Endothelial cell of umbilical vein (primary cell): Measurements from ENCODE around the gene TBC1D14. TPM values are rescaled to one million over a fixed set of nuclear protein-coding genes. Genes with fewer than 3 reads are reported as not detected.

Source experiments
- BruUV-seq: library from RNA; stranded (reverse); fragments of 400-500 nt; replicated peaks from 2 replicates; lab custom pipeline; 2021; lab: Mats Ljungman, UMichigan
- CTCF ChIA-PET: fragments of 300-600, 350-600 bp; sonication (Branson Sonifier 250); formaldehyde crosslinking; loops from one replicate; lab custom pipeline; 2021; ENCODE audit warnings: antibody characterized with exemption, inconsistent platforms; lab: Charles Lee
- POLR2A ChIA-PET: fragments of 300-600, 350-600 bp; sonication (Branson Sonifier 250); formaldehyde crosslinking; loops from one replicate; lab custom pipeline; 2021; ENCODE audit warnings: antibody characterized with exemption, inconsistent platforms; lab: Charles Lee
- DNase-seq: peaks from one replicate; pipeline ENCODE4 v3.0.0-alpha.2; 2011; ENCODE audit warnings: low read depth, low spot score
- FAIRE-seq: peaks from 2 replicates; lab custom pipeline; 2011; peaks lifted over from hg19 to GRCh38; lab: Jason Lieb, UNC
- H2AFZ ChIP-seq: 2 replicates; pipeline ENCODE4 v1.6.0; 2012; ENCODE audit warnings: low read depth, low read length, control low read depth, inconsistent platforms
- H3K27ac ChIP-seq: 2 replicates; pipeline ENCODE4 v1.5.1; 2011; ENCODE audit warnings: low read depth, mild to moderate bottlenecking, control low read depth, low read length, moderate library complexity; ENCODE audit not compliant: insufficient read depth
- H3K27me3 ChIP-seq, 2 experiments: 2 replicates each; pipeline versions ENCODE4 v1.6.0 to v1.6.1; 2011; ENCODE audit warnings: low read length in 2 of 2, mixed read lengths in 1 of 2; ENCODE audit not compliant: control insufficient read depth in 2 of 2, insufficient read depth in 2 of 2
- H3K36me3 ChIP-seq, 2 experiments: 2 replicates in 1 of 2; 3 replicates in 1 of 2; pipeline ENCODE4 v1.5.1; 2011; ENCODE audit warnings: low read length in 2 of 2, mild to moderate bottlenecking in 1 of 2, moderate library complexity in 1 of 2; ENCODE audit not compliant: control insufficient read depth in 2 of 2, insufficient read depth in 2 of 2; ENCODE audit errors: extremely low read depth in 1 of 2
- H3K4me1 ChIP-seq: 3 replicates; pipeline ENCODE4 v1.5.1; 2011; ENCODE audit warnings: mild to moderate bottlenecking, low read length; ENCODE audit not compliant: control insufficient read depth, insufficient read depth; ENCODE audit errors: extremely low read depth
- H3K4me2 ChIP-seq: 2 replicates; pipeline ENCODE4 v1.6.1; 2011; ENCODE audit warnings: low read length, control low read depth, mixed read lengths; ENCODE audit not compliant: insufficient read depth
- H3K4me3 ChIP-seq, 3 experiments: fragments of 200-600 bp in 1 of 3; sonication (generic), shearing (Covaris generic) in 1 of 3; replicated peaks in 1 of 3; 2 replicates each; pipeline ENCODE4 v1.5.1; 2011 to 2016; ENCODE audit warnings: control low read depth in 3 of 3, low read length in 3 of 3, mild to moderate bottlenecking in 2 of 3, inconsistent platforms in 1 of 3, low read depth in 1 of 3, moderate library complexity in 1 of 3; ENCODE audit not compliant: insufficient read depth in 1 of 3
- H3K79me2 ChIP-seq: 2 replicates; pipeline ENCODE4 v1.6.0; 2012; ENCODE audit warnings: low read length, inconsistent platforms; ENCODE audit not compliant: control insufficient read depth, insufficient read depth
- H3K9ac ChIP-seq: replicated peaks from 2 replicates; pipeline ENCODE3; 2011; ENCODE audit warnings: low read length, control low read depth; ENCODE audit not compliant: insufficient read depth; ENCODE audit errors: extremely low read depth
- H3K9me1 ChIP-seq: replicated peaks from 3 replicates; pipeline ENCODE4 v1.6.0; 2011; ENCODE audit warnings: mild to moderate bottlenecking, low read length; ENCODE audit not compliant: control insufficient read depth, insufficient read depth; ENCODE audit errors: extremely low read depth
- H3K9me3 ChIP-seq: replicated peaks from 2 replicates; pipeline ENCODE4 v1.5.1; 2012; ENCODE audit warnings: low read length, inconsistent platforms; ENCODE audit not compliant: control insufficient read depth, insufficient read depth
- H4K20me1 ChIP-seq: replicated peaks from 2 replicates; pipeline ENCODE3; 2011; ENCODE audit warnings: mild to moderate bottlenecking, low read length; ENCODE audit not compliant: control insufficient read depth, insufficient read depth; ENCODE audit errors: extremely low read depth
- EZH2 ChIP-seq: IDR thresholded peaks from 2 replicates; pipeline ENCODE4 v1.6.1; 2012; ENCODE audit warnings: borderline replicate concordance, low read depth, mild to moderate bottlenecking, moderate library complexity, low read length, inconsistent platforms; ENCODE audit not compliant: severe bottlenecking
- FOS ChIP-seq: IDR thresholded peaks from 2 replicates; pipeline ENCODE4 v1.6.1; 2011; ENCODE audit warnings: mild to moderate bottlenecking, low read length, moderate library complexity, borderline replicate concordance; ENCODE audit not compliant: insufficient read depth
- GATA2 ChIP-seq: IDR thresholded peaks from 2 replicates; pipeline ENCODE4 v1.7.0; 2011; ENCODE audit warnings: low read depth, mild to moderate bottlenecking, moderate library complexity, mixed read lengths, low read length; ENCODE audit not compliant: insufficient read length, insufficient read depth
- JUN ChIP-seq: IDR thresholded peaks from 2 replicates; pipeline ENCODE4 v1.6.1; 2011; ENCODE audit warnings: borderline replicate concordance, low read depth; ENCODE audit not compliant: insufficient read length, insufficient read depth
- MYC ChIP-seq: IDR thresholded peaks from one replicate; pipeline ENCODE4 v1.6.1; 2011; ENCODE audit warnings: mild to moderate bottlenecking, low read depth, low read length
- POLR2A ChIP-seq: IDR thresholded peaks from 2 replicates; pipeline ENCODE4 v1.6.1; 2012; ENCODE audit warnings: low read depth, mild to moderate bottlenecking, control low read depth, low read length
- POLR2AphosphoS5 ChIP-seq: IDR thresholded peaks from 2 replicates; pipeline ENCODE4 v1.6.1; 2012; ENCODE audit warnings: low read depth, mild to moderate bottlenecking, control low read depth, low read length, moderate library complexity; ENCODE audit not compliant: insufficient read depth
- dilution Hi-C: fragments of 300-500 bp; cut with MboI; formaldehyde crosslinking; loops from one replicate; pipeline ENCODE4 v1.15.0; 2019; ENCODE audit warnings: low sequenced_read_pairs; ENCODE audit not compliant: extremely low pct_ligation_motif_present
- intact Hi-C: fragments of 100-400 bp; cut with micrococcal nuclease; formaldehyde crosslinking; loops from one replicate; pipeline ENCODE4 v1.10.0; 2022
- polyA plus RNA-seq, 4 experiments: library from polyadenylated mRNA; depleted of rRNA in 3 of 4; stranded (reverse) in 3 of 4; unstranded in 1 of 4; fragments of >200 nt; gene quantifications; 2 replicates each; pipeline versions ENCODE4 v1.2.1 to v1.2.3, GENCODE V29; 2011 to 2012; ENCODE audit warnings: missing spikeins in 1 of 4
- total RNA-seq: library from RNA; stranded (reverse); gene quantifications from 2 replicates; pipeline ENCODE4 v1.2.3, GENCODE V29; 2021
- TF ChIP-seq, protein P1 (sequence below), 2 donors: IDR thresholded peaks; 1 replicate in 1 of 2; 2 replicates in 1 of 2; pipeline ENCODE4 v1.5.1; 2011; ENCODE audit warnings: low read length in 2 of 2, mild to moderate bottlenecking in 2 of 2, moderate library complexity in 2 of 2, control low read depth in 1 of 2, inconsistent platforms in 1 of 2, low read depth in 1 of 2; ENCODE audit not compliant: insufficient read depth in 1 of 2; ENCODE audit errors: extremely low read depth in 1 of 2
- TF ChIP-seq, protein P2 (sequence below): IDR thresholded peaks from 2 replicates; pipeline ENCODE4 v1.6.1; 2011; ENCODE audit not compliant: insufficient read depth, insufficient read length

Gene TBC1D14
- total and polyA plus RNA-seq, 2 donors (not counting 3 experiments of a cell fraction or from before 2014, with no cell fraction given): 23.7 to 24.8 TPM

DNA sequence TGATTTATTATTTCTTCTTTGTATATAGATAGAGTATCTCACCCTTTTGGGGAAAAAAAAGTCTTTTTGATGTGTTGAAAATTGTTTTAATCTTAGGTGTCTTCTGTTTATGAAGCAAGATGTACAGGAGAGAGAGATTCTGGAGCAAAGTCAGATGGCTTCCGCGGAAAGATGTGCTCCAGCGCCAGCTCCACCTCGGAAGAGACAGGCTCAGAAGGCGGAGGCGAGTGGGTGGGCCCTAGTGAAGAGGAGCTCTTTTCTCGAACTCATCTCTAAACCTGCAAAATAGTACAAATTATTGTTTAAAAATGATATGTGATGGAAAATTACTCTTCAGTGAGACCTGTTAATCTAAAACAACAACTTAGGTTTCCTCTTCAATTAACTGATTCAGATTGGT, 28.9 kb upstream of the TBC1D14 start:
- no peak overlapping the region for H3K9ac ChIP-seq
- H3K4me2 ChIP-seq: no peak overlapping the region
- ChIA-PET POLR2A (no interaction called here), CTCF (no interaction called here)
- TF ChIP-seq GATA2 (no peak), POLR2A (no peak), EZH2 (no peak), FOS (no peak), POLR2AphosphoS5 (no peak), JUN (no peak), MYC (no peak)
- TF ChIP-seq, protein P1, sequence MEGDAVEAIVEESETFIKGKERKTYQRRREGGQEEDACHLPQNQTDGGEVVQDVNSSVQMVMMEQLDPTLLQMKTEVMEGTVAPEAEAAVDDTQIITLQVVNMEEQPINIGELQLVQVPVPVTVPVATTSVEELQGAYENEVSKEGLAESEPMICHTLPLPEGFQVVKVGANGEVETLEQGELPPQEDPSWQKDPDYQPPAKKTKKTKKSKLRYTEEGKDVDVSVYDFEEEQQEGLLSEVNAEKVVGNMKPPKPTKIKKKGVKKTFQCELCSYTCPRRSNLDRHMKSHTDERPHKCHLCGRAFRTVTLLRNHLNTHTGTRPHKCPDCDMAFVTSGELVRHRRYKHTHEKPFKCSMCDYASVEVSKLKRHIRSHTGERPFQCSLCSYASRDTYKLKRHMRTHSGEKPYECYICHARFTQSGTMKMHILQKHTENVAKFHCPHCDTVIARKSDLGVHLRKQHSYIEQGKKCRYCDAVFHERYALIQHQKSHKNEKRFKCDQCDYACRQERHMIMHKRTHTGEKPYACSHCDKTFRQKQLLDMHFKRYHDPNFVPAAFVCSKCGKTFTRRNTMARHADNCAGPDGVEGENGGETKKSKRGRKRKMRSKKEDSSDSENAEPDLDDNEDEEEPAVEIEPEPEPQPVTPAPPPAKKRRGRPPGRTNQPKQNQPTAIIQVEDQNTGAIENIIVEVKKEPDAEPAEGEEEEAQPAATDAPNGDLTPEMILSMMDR (IDR thresholded peaks at IDR 0.05; ENCODE audit: extremely low read depth in 1 of 2, insufficient read depth in 1 of 2, low read depth in 1 of 2, low read length in 2 of 2): no peak
- TF ChIP-seq, protein P2, sequence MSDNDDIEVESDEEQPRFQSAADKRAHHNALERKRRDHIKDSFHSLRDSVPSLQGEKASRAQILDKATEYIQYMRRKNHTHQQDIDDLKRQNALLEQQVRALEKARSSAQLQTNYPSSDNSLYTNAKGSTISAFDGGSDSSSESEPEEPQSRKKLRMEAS: no peak
- no peaks in the 10 kb centered on the region for H4K20me1 ChIP-seq
- intact Hi-C loops: no loop called here
- H3K4me1 ChIP-seq: no peaks in the 10 kb centered on the region
- H3K36me3 ChIP-seq: peaks cover 5 to 29% of the 10 kb centered on the region in 2 experiments
- no peaks in the 10 kb centered on the region for H3K9me3 ChIP-seq
- H2AFZ ChIP-seq: no peak overlapping the region
- H3K9me1 ChIP-seq: no peaks in the 10 kb centered on the region
- H3K27me3 ChIP-seq: no peaks in the 10 kb centered on the region
- no peak overlapping the region for H3K4me3 ChIP-seq
- dilution Hi-C loops: no loop called here
- H3K27ac ChIP-seq: no peak overlapping the region
- H3K79me2 ChIP-seq: no peaks in the 10 kb centered on the region
- DNase-seq (no peak), FAIRE-seq (no peak)
- no TSS peak for BruUV-seq
